H9 (cell line): Measurements from ENCODE around the gene GPR108. TPM values are rescaled to one million over a fixed set of nuclear protein-coding genes. Genes with fewer than 3 reads are reported as not detected.
"Not testable (repeated sequence)": the region's sequence is repeated elsewhere in the genome, so short reads cannot be mapped to it uniquely, and the experiment has no call there.

Experiments
- DNase-seq: peaks from one replicate; pipeline ENCODE4 v3.0.0-alpha.2; 2017
- H2AFZ ChIP-seq: one replicate; pipeline ENCODE4 v1.6.1; 2013; ENCODE audit warnings: mild to moderate bottlenecking, low read length, control low read depth, moderate library complexity
- H2AK5ac ChIP-seq: 2 replicates; pipeline ENCODE4 v1.6.1; 2013; ENCODE audit warnings: low read length, control low read depth, mixed read lengths; ENCODE audit not compliant: insufficient read length
- H2BK120ac ChIP-seq: one replicate; pipeline ENCODE4 v1.6.1; 2013; ENCODE audit warnings: low read depth, mild to moderate bottlenecking, low read length, control low read depth, inconsistent platforms; ENCODE audit not compliant: poor library complexity, severe bottlenecking
- H2BK12ac ChIP-seq: 2 replicates; pipeline ENCODE4 v1.6.1; 2013; ENCODE audit warnings: low read length, control low read depth, mixed read lengths, low read depth; ENCODE audit not compliant: insufficient read length
- H2BK15ac ChIP-seq: 2 replicates; pipeline ENCODE4 v1.6.1; 2013; ENCODE audit warnings: low read depth, low read length, control low read depth
- H2BK20ac ChIP-seq: one replicate; pipeline ENCODE4 v1.6.1; 2013; ENCODE audit warnings: low read depth, mild to moderate bottlenecking, low read length, control low read depth, inconsistent platforms; ENCODE audit not compliant: poor library complexity, severe bottlenecking
- H2BK5ac ChIP-seq: 2 replicates; pipeline ENCODE4 v1.6.1; 2013; ENCODE audit warnings: low read length, control low read depth, mixed read lengths; ENCODE audit not compliant: insufficient read length
- H3K14ac ChIP-seq: 2 replicates; pipeline ENCODE4 v1.6.1; 2013; ENCODE audit warnings: low read length, control low read depth; ENCODE audit not compliant: insufficient read depth
- H3K18ac ChIP-seq: 2 replicates; pipeline ENCODE4 v1.6.1; 2013; ENCODE audit warnings: low read depth, mild to moderate bottlenecking, mixed read lengths, low read length, control low read depth; ENCODE audit not compliant: insufficient read length
- H3K23ac ChIP-seq: 2 replicates; pipeline ENCODE4 v1.6.1; 2013; ENCODE audit warnings: low read length, control low read depth, mixed read lengths, low read depth; ENCODE audit not compliant: insufficient read length
- H3K23me2 ChIP-seq: 2 replicates; pipeline ENCODE4 v1.6.1; 2013; ENCODE audit warnings: low read depth, mild to moderate bottlenecking, mixed read lengths, low read length, control low read depth; ENCODE audit not compliant: insufficient read length, poor library complexity, severe bottlenecking
- H3K27ac ChIP-seq: 2 replicates; pipeline ENCODE4 v1.5.1; 2013; ENCODE audit warnings: low read length, control low read depth, mixed read lengths, low read depth; ENCODE audit not compliant: insufficient read length
- H3K27me3 ChIP-seq: 2 replicates; pipeline ENCODE4 v1.6.1; 2013; ENCODE audit warnings: low read length, control low read depth, inconsistent platforms; ENCODE audit not compliant: insufficient read depth
- H3K4ac ChIP-seq: 2 replicates; pipeline ENCODE4 v1.6.1; 2013; ENCODE audit warnings: low read depth, mild to moderate bottlenecking, control low read depth, inconsistent platforms, low read length, moderate library complexity
- H3K4me1 ChIP-seq: 2 replicates; pipeline ENCODE4 v1.6.1; 2013; ENCODE audit warnings: low read length, control low read depth, inconsistent platforms; ENCODE audit not compliant: insufficient read depth
- H3K4me2 ChIP-seq: 2 replicates; pipeline ENCODE4 v1.6.1; 2013; ENCODE audit warnings: low read length, control low read depth, mixed read lengths; ENCODE audit not compliant: insufficient read length, insufficient read depth
- H3K56ac ChIP-seq: 2 replicates; pipeline ENCODE4 v1.6.1; 2013; ENCODE audit warnings: low read depth, mild to moderate bottlenecking, mixed read lengths, low read length, control low read depth; ENCODE audit not compliant: insufficient read length
- H3K79me1 ChIP-seq: 2 replicates; pipeline ENCODE4 v1.6.1; 2013; ENCODE audit warnings: low read depth, mild to moderate bottlenecking, moderate library complexity, low read length, control low read depth, inconsistent platforms; ENCODE audit not compliant: insufficient read depth, poor library complexity, severe bottlenecking
- H3K79me2 ChIP-seq: 2 replicates; pipeline ENCODE4 v1.6.1; 2013; ENCODE audit warnings: low read length, control low read depth, inconsistent platforms; ENCODE audit not compliant: insufficient read depth
- H3K9ac ChIP-seq: 2 replicates; pipeline ENCODE4 v1.6.1; 2013; ENCODE audit warnings: low read length, control low read depth, mixed read lengths; ENCODE audit not compliant: insufficient read length; ENCODE audit errors: extremely low read depth
- H3K9me3 ChIP-seq: one replicate; pipeline ENCODE4 v1.6.1; 2013; ENCODE audit warnings: low read depth, low read length, inconsistent platforms; ENCODE audit not compliant: control insufficient read depth
- H3T11ph ChIP-seq: one replicate; pipeline ENCODE4 v1.6.1; 2013; ENCODE audit warnings: mild to moderate bottlenecking, low read length, control low read depth, inconsistent platforms
- H4K20me1 ChIP-seq: one replicate; pipeline ENCODE4 v1.6.1; 2013; ENCODE audit not compliant: control insufficient read depth, insufficient read length, insufficient read depth
- H4K5ac ChIP-seq: 2 replicates; pipeline ENCODE4 v1.6.1; 2013; ENCODE audit warnings: low read depth, mild to moderate bottlenecking, mixed read lengths, low read length, control low read depth; ENCODE audit not compliant: insufficient read length
- H4K8ac ChIP-seq: replicated peaks from 2 replicates; pipeline ENCODE4 v1.6.1; 2013; ENCODE audit warnings: low read length, control low read depth, mixed read lengths, low read depth; ENCODE audit not compliant: insufficient read length
- H4K91ac ChIP-seq: 2 replicates; pipeline ENCODE4 v1.6.1; 2013; ENCODE audit warnings: low read depth, mild to moderate bottlenecking, moderate library complexity, mixed read lengths, low read length, control low read depth; ENCODE audit not compliant: insufficient read length
- H3K27ac Mint-ChIP-seq, 3 experiments: 2 replicates in 2 of 3; 3 replicates in 1 of 3; pipeline ENCODE4 v1.8.0; 2020 to 2021; ENCODE audit warnings: mixed read lengths in 3 of 3, mild to moderate bottlenecking in 1 of 3, moderate library complexity in 1 of 3
- H3K27me3 Mint-ChIP-seq: 2 replicates; pipeline ENCODE4 v1.8.0; 2021; ENCODE audit warnings: low read depth, mild to moderate bottlenecking, moderate library complexity, mixed read lengths
- H3K36me3 Mint-ChIP-seq, 3 experiments: 2 replicates in 2 of 3; 3 replicates in 1 of 3; pipeline ENCODE4 v1.8.0; 2020 to 2021; ENCODE audit warnings: low read depth in 3 of 3, mixed read lengths in 3 of 3; ENCODE audit not compliant: insufficient read depth in 1 of 3
- H3K4me1 Mint-ChIP-seq, 2 experiments: 2 replicates each; pipeline ENCODE4 v1.8.0; 2020; ENCODE audit warnings: mixed read lengths in 2 of 2
- H3K4me3 Mint-ChIP-seq, 2 experiments: 2 replicates in 1 of 2; 3 replicates in 1 of 2; pipeline ENCODE4 v1.8.0; 2020 to 2021; ENCODE audit warnings: mild to moderate bottlenecking in 2 of 2, mixed read lengths in 2 of 2, moderate library complexity in 1 of 2
- H3K9me3 Mint-ChIP-seq, 2 experiments: 2 replicates in 1 of 2; 3 replicates in 1 of 2; pipeline ENCODE4 v1.8.0; 2020; ENCODE audit warnings: mild to moderate bottlenecking in 2 of 2, mixed read lengths in 2 of 2, moderate library complexity in 1 of 2
- WGBS: extraction: QIAGEN DNeasy Blood & Tissue Kit; methylation state at CpG from one replicate; pipeline ENCODE4 v1.1.7; 2013; ENCODE audit warnings: missing lambda C conversion rate, low lambda C conversion rate, mixed read lengths; ENCODE audit not compliant: insufficient read length; ENCODE audit errors: extremely low coverage; 5-methylcytosine and 5-hydroxymethylcytosine counted together
- total RNA-seq: library from RNA; stranded (reverse); gene quantifications from 2 replicates; pipeline ENCODE4 v1.2.1, GENCODE V29; 2021
- TF ChIP-seq, protein P1 (sequence below): fragments of 200-600 bp; sonication (generic); conservative IDR thresholded peaks from 3 replicates; pipeline ENCODE4 v1.8.0; 2021; ENCODE audit warnings: antibody characterized with exemption, mild to moderate bottlenecking

Gene GPR108
- total RNA-seq, 1 experiment from 2014 or later = 38.2 TPM

DNA sequence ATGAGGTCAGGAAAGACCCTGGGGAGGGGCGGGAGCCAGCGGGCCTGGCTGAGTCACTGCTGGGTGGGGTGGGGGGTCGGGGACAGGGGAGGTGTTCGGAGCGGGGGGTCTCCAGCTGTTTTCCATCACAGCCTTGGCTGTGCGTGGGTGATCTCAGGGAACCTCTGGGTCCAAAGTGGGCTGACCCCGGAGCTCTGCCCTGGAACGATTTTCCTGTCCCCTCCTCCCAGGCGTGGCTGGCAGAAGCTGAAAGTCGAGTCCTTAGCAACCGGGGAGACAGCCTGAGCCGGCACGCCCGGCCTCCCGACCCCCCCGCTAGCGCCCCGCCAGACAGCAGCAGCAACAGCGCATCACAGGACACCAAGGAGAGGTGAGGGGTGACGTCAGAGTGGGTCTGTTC, 12.7 kb upstream of the GPR108 start:
- Mint-ChIP-seq H3K4me3 (no peak overlapping the region; a peak in 1 of 5 replicates), H3K36me3 (peaks cover 34 to 72% (median 69%) of the 10 kb centered on the region in 3 experiments), H3K27me3 (no peaks in the 10 kb centered on the region), H3K9me3 (no peaks in the 10 kb centered on the region), H3K4me1 (peaks cover 5 to 9% of the 10 kb centered on the region in 2 experiments; a peak in 2 of 4 replicates), H3K27ac (no peak overlapping the region)
- Histone ChIP-seq H4K20me1 (no peaks in the 10 kb centered on the region), H3K18ac (no peak overlapping the region), H3K27me3 (no peaks in the 10 kb centered on the region; the same call in 1 of the 2 replicates), H3K79me1 (no peaks in the 10 kb centered on the region), H2AFZ (no peak overlapping the region), H2BK5ac (no peak overlapping the region), H3K4me1 (no peaks in the 10 kb centered on the region; the same call in 1 of the 2 replicates), H3K23me2 (peaks cover 4% of the 10 kb centered on the region), H4K91ac (no peak overlapping the region), H3K14ac (no peak overlapping the region), H3K23ac (no peak overlapping the region), H2BK20ac (no peak overlapping the region), H4K8ac (no peak overlapping the region), H3K9me3 (no peaks in the 10 kb centered on the region), H2AK5ac (no peak overlapping the region), H3T11ph (no peak overlapping the region), H3K79me2 (no peaks in the 10 kb centered on the region; the same call in 1 of the 2 replicates), H3K56ac (no peak overlapping the region), H4K5ac (no peak overlapping the region), H3K4ac (no peak overlapping the region), H3K27ac (no peak overlapping the region), H3K4me2 (no peak overlapping the region), H3K9ac (no peak overlapping the region), H2BK12ac (no peak overlapping the region), H2BK120ac (no peak overlapping the region), H2BK15ac (no peak overlapping the region)
- TF ChIP-seq, protein P1, sequence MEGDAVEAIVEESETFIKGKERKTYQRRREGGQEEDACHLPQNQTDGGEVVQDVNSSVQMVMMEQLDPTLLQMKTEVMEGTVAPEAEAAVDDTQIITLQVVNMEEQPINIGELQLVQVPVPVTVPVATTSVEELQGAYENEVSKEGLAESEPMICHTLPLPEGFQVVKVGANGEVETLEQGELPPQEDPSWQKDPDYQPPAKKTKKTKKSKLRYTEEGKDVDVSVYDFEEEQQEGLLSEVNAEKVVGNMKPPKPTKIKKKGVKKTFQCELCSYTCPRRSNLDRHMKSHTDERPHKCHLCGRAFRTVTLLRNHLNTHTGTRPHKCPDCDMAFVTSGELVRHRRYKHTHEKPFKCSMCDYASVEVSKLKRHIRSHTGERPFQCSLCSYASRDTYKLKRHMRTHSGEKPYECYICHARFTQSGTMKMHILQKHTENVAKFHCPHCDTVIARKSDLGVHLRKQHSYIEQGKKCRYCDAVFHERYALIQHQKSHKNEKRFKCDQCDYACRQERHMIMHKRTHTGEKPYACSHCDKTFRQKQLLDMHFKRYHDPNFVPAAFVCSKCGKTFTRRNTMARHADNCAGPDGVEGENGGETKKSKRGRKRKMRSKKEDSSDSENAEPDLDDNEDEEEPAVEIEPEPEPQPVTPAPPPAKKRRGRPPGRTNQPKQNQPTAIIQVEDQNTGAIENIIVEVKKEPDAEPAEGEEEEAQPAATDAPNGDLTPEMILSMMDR = no peak
- no peak for DNase-seq
- WGBS = no CpG with 5 or more reads among the region's 20 CpGs

DNA sequence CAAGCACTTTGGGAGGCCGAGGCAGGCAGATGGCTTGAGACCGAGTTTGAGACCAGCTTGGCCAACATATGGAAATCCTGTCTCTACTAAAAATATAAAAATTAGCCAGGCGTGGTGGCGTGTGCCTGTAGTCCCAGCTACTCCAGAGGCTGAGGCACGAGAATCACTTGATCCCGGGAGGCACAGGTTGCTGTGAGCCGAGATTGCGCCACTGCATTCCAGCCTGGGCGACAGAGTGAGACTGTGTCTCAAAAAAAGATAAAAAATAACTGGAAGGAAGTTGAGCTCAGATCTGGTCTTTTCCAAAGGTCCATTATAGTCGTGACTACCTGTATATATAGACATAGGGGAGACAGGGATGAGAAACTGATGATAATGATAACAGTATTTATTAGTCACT, 11.2 kb upstream of the GPR108 start:
- not testable (repeated sequence) for H3K4me3 Mint-ChIP-seq, H3K56ac ChIP-seq, H2BK15ac ChIP-seq, H3K23ac ChIP-seq, H4K8ac ChIP-seq, H3K4me1 ChIP-seq, H2BK20ac ChIP-seq, H3K79me2 ChIP-seq, H3K23me2 ChIP-seq, H3K27ac ChIP-seq, H2AK5ac ChIP-seq, H3K9me3 ChIP-seq, H3K79me1 ChIP-seq, H4K20me1 ChIP-seq, H3K9ac ChIP-seq, H3K27ac Mint-ChIP-seq, H3K14ac ChIP-seq, H3T11ph ChIP-seq, DNase-seq, H4K5ac ChIP-seq, H2BK120ac ChIP-seq, H2BK5ac ChIP-seq, H3K27me3 ChIP-seq, H3K4me2 ChIP-seq, H3K27me3 Mint-ChIP-seq, H3K18ac ChIP-seq, H3K4ac ChIP-seq, H2BK12ac ChIP-seq, H4K91ac ChIP-seq, H3K9me3 Mint-ChIP-seq, H2AFZ ChIP-seq
- H3K36me3 Mint-ChIP-seq = peaks cover 43 to 78% (median 76%) of the 10 kb centered on the region in 3 experiments
- peaks cover 15 to 18% of the 10 kb centered on the region in 2 experiments for H3K4me1 Mint-ChIP-seq
- no CpG with 5 or more reads among the region's 10 CpGs for WGBS
